HCT116 (cell line): ENCODE data around the gene AKR1E2.

Source experiments
- CEBPB ChIP-seq: IDR thresholded peaks from 2 replicates; pipeline ENCODE4 v1.6.1; 2012; ENCODE audit warnings: low read depth
- EGR1 ChIP-seq: IDR thresholded peaks from 2 replicates; pipeline ENCODE4 v1.6.1; 2012; ENCODE audit warnings: low read depth
- ELF1 ChIP-seq: IDR thresholded peaks from 2 replicates; pipeline ENCODE4 v1.6.1; 2012; ENCODE audit warnings: low read depth, borderline replicate concordance
- EZH2 ChIP-seq: fragments of 200-600 bp; sonication (generic); IDR thresholded peaks from 2 replicates; pipeline ENCODE4 v1.6.1; 2017; ENCODE audit warnings: antibody characterized with exemption, mixed run types
- EZH2phosphoT487 ChIP-seq: fragments of 200-600 bp; IDR thresholded peaks from 2 replicates; pipeline ENCODE4 v1.6.1; 2018; ENCODE audit warnings: antibody characterized with exemption, borderline replicate concordance
- JUND ChIP-seq: IDR thresholded peaks from 2 replicates; pipeline ENCODE4 v1.6.1; 2012
- POLR2A ChIP-seq: IDR thresholded peaks from 2 replicates; pipeline ENCODE4 v1.7.0; 2011; ENCODE audit warnings: borderline replicate concordance; ENCODE audit not compliant: insufficient read depth, insufficient read length; ENCODE audit errors: extremely low read depth
- POLR2AphosphoS5 ChIP-seq: IDR thresholded peaks from 2 replicates; pipeline ENCODE4 v1.6.1; 2011; ENCODE audit warnings: mild to moderate bottlenecking, low read depth, low read length, moderate library complexity
- TCF7L2 ChIP-seq: IDR thresholded peaks from 2 replicates; pipeline ENCODE4 v1.7.0; 2011; ENCODE audit warnings: borderline replicate concordance, inconsistent platforms; ENCODE audit not compliant: insufficient read depth, insufficient read length; ENCODE audit errors: extremely low read depth
- ZFX ChIP-seq: fragments of 450-650 bp; IDR thresholded peaks from 2 replicates; pipeline ENCODE4 v1.6.1; 2017
- ZNF274 ChIP-seq: fragments of 200-500 bp; sonication (Bioruptor generic); IDR thresholded peaks from 2 replicates; pipeline ENCODE4 v1.6.1; 2014; ENCODE audit warnings: mild to moderate bottlenecking, low read depth, low read length, inconsistent platforms
- TF ChIP-seq, protein P1 (sequence below), 3 experiments: fragments of 200-600 bp in 1 of 3; sonication (generic) in 1 of 3; IDR thresholded peaks in 2 of 3; conservative IDR thresholded peaks in 1 of 3; 2 replicates each; pipeline ENCODE4 v1.5.1; 2012 to 2017; ENCODE audit warnings: low read depth in 2 of 3, low read length in 2 of 3, antibody characterized with exemption in 1 of 3, borderline replicate concordance in 1 of 3, control low read depth in 1 of 3, mild to moderate bottlenecking in 1 of 3, mixed read lengths in 1 of 3, mixed run types in 1 of 3, moderate library complexity in 1 of 3; ENCODE audit not compliant: insufficient read depth in 1 of 3
- TF ChIP-seq, protein P2 (sequence below): IDR thresholded peaks from 2 replicates; pipeline ENCODE4 v1.6.1; 2012
- TF ChIP-seq, protein P3 (sequence below): IDR thresholded peaks from 2 replicates; pipeline ENCODE4 v1.6.1; 2012; ENCODE audit warnings: low read depth

DNA sequence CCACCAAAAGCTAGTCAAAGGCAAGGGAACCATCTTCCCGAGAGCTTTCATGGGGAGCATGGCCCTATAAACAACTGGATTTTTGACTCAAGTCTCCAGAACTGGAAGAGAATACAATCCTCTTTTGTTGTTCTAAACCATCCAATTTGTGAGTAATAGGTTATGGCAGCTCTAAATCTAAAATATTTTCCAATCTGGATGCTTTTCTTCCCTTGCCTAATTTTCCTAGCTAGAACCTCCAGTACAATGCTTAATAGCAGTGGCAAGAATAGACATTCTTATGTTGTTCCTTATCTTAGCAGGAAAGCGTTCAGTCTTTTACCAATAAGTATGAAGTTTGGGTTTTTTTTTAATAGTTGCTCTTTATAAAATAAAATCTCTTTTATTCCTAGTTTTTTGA lies 66.7 kb downstream of the AKR1E2 start:
- TF ChIP-seq, protein P1, sequence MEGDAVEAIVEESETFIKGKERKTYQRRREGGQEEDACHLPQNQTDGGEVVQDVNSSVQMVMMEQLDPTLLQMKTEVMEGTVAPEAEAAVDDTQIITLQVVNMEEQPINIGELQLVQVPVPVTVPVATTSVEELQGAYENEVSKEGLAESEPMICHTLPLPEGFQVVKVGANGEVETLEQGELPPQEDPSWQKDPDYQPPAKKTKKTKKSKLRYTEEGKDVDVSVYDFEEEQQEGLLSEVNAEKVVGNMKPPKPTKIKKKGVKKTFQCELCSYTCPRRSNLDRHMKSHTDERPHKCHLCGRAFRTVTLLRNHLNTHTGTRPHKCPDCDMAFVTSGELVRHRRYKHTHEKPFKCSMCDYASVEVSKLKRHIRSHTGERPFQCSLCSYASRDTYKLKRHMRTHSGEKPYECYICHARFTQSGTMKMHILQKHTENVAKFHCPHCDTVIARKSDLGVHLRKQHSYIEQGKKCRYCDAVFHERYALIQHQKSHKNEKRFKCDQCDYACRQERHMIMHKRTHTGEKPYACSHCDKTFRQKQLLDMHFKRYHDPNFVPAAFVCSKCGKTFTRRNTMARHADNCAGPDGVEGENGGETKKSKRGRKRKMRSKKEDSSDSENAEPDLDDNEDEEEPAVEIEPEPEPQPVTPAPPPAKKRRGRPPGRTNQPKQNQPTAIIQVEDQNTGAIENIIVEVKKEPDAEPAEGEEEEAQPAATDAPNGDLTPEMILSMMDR (IDR thresholded peaks at IDR 0.05 in 2 of 3, conservative IDR thresholded peaks at IDR 0.05 in 1 of 3; ENCODE audit: borderline replicate concordance in 1 of 3, insufficient read depth in 1 of 3, low read depth in 2 of 3, low read length in 2 of 3) = no peak
- TF ChIP-seq POLR2A = no peak
- TF ChIP-seq EGR1 = no peak
- TF ChIP-seq POLR2AphosphoS5 = no peak
- TF ChIP-seq JUND = no peak
- TF ChIP-seq, protein P2, sequence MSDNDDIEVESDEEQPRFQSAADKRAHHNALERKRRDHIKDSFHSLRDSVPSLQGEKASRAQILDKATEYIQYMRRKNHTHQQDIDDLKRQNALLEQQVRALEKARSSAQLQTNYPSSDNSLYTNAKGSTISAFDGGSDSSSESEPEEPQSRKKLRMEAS = no peak
- TF ChIP-seq, protein P3, sequence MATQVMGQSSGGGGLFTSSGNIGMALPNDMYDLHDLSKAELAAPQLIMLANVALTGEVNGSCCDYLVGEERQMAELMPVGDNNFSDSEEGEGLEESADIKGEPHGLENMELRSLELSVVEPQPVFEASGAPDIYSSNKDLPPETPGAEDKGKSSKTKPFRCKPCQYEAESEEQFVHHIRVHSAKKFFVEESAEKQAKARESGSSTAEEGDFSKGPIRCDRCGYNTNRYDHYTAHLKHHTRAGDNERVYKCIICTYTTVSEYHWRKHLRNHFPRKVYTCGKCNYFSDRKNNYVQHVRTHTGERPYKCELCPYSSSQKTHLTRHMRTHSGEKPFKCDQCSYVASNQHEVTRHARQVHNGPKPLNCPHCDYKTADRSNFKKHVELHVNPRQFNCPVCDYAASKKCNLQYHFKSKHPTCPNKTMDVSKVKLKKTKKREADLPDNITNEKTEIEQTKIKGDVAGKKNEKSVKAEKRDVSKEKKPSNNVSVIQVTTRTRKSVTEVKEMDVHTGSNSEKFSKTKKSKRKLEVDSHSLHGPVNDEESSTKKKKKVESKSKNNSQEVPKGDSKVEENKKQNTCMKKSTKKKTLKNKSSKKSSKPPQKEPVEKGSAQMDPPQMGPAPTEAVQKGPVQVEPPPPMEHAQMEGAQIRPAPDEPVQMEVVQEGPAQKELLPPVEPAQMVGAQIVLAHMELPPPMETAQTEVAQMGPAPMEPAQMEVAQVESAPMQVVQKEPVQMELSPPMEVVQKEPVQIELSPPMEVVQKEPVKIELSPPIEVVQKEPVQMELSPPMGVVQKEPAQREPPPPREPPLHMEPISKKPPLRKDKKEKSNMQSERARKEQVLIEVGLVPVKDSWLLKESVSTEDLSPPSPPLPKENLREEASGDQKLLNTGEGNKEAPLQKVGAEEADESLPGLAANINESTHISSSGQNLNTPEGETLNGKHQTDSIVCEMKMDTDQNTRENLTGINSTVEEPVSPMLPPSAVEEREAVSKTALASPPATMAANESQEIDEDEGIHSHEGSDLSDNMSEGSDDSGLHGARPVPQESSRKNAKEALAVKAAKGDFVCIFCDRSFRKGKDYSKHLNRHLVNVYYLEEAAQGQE = no peak
- TF ChIP-seq ELF1 = no peak
- no peak for TF ChIP-seq EZH2
- TF ChIP-seq EZH2phosphoT487 = no peak
- TF ChIP-seq TCF7L2 = no peak
- no peak for TF ChIP-seq CEBPB
- no peak for TF ChIP-seq ZNF274
- no peak for TF ChIP-seq ZFX
